ENCODE measurements around the gene NOD2.

Gene NOD2

DNA sequence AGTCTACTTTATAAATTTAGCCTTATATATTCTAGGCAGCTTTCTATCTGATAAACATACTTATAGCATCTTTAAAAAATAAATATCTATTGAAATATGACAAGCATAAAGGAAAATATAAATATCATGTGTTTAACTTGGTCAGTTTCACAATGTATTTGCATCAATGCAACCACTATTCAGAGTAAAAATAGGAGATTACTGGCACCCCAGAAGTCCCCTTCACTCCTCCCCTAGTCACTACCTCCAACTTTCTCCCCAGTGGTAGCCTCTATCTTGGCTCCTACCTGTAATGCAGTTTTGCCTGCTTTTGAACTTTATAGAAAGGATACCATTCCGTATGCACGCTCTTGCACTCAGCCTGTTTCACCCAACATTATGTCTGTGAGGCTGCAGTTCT lies 3.2 kb upstream of the NOD2 start:
- DNase-seq (ENCODE audit: insufficient read length, low spot score) (no peak), FAIRE-seq (no peak)

- FAIRE-seq (no peak), DNase-seq (ENCODE audit: insufficient read length, low spot score) (no peak)
Measured at GRCh38 chr16:50692644-50692998, 785 bp upstream of the NOD2 start.

DNA sequence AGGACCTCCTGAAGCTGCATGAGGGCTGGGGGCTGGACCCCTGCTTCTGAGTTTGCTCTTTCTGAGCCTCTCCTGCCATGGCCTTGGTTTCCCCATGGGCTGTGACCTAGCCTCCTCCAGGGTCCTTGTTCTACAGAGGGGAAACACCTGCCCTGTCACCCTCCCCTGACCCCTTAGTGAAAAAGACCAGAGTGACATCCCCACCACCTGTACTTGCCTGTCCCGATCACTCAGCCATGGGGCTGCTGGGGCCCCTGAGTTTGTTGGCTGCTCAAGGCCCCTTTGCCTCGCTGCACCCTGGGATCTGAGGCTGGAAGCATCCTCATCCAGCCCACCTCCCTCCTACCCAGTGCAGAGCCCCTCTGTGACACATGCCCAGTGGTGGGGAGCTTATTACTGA lies 800 bp downstream of the NOD2 start:
- DNase-seq (ENCODE audit: insufficient read length, low spot score) (peak; percentile 56), FAIRE-seq (peak; percentile 90)

GRCh38 chr16:50695017-50696000 lies 1.9 kb downstream of the NOD2 start:
- FAIRE-seq: peak; percentile 4
- DNase-seq (ENCODE audit: insufficient read length, low spot score): no peak

DNA sequence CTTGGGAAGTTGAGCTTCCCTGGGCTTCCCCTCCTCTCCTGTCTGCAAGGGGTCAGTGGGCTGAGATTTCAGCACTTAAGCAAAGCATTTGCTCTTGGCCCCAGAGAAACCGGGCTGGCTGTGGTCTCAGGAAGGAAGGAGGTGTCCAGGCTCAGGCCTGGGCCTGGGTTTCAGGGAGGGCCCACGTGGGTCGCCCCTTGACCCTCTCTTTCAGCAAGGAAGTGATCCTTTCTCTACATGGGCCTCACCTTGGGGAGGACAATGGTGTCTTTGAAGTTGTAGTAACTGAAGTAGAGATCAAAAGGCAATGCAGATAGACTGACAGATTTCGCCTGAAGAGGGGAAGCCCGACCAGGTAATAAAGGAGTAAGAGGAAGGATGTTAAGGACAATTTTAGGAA lies 2.7 kb downstream of the NOD2 start:
- FAIRE-seq (no peak), DNase-seq (ENCODE audit: insufficient read length, low spot score) (no peak)

- peak; percentile 76 for DNase-seq (ENCODE audit: insufficient read length, low spot score)
- FAIRE-seq: peak; percentile 99
Measured at GRCh38 chr16:50696575-50697420, 3.4 kb downstream of the NOD2 start.

DNA sequence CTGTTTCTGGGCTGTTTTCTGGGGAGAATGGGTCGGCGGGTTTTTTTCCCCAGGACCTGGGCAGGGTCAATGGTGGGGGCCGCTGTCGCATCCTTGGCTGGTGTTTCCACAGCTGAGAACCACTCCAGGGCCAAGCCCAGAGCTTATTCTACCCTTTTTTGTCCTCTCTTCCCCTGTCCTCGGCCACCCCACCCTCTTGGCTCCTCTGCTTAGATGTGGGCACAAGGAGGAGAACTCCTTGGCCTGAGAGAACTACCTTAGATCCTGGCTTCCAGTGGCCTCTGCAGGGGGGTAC lies 4.0 kb downstream of the NOD2 start:
- DNase-seq (ENCODE audit: insufficient read length, low spot score): no peak
- FAIRE-seq: no peak

GRCh38 chr16:50697881-50698767 lies 4.7 kb downstream of the NOD2 start:
- FAIRE-seq (peak; percentile 99), DNase-seq (ENCODE audit: insufficient read length, low spot score) (no peak)

DNA sequence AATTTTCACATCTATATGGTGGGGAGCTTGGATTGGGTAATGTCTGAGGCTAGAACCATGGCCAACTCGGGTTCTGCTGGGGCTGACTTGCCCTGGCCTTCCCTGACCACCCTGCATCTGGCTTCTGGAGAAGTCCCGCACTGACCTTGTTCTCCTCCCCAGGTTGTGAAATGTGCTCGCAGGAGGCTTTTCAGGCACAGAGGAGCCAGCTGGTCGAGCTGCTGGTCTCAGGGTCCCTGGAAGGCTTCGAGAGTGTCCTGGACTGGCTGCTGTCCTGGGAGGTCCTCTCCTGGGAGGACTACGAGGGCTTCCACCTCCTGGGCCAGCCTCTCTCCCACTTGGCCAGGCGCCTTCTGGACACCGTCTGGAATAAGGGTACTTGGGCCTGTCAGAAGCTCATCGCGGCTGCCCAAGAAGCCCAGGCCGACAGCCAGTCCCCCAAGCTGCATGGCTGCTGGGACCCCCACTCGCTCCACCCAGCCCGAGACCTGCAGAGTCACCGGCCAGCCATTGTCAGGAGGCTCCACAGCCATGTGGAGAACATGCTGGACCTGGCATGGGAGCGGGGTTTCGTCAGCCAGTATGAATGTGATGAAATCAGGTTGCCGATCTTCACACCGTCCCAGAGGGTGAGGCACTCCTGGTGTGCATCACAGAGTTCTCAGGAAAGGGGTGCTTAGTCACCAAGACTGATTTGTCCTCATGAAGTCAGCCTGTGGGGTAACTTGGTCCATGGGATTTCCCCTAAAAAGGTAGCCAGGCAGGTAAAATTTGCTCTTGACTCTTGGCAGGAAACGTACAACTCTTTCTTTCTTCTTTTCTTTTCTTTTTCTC lies 6.1 kb downstream of the NOD2 start:
- DNase-seq (ENCODE audit: insufficient read length, low spot score): no peak
- FAIRE-seq: no peak

DNA sequence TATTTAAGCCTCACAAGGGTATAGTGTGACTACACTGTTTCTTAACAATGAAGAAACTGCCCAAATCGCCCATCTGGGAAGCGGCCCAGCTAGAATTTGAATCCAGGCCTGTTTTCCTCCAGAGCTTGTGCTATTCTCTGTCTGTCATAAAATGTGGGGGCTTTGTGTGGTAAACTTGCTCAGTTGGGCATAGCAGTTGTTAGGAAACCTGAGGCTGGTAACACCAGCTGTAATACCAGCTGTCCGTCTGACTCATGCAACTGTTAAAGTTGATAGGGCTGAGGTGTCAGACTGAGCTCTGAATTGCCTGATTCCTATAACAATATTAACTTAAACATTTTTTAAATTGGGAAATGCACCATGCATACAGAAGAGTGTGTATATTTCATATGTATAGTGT lies 9.3 kb downstream of the NOD2 start:
- FAIRE-seq (no peak), DNase-seq (ENCODE audit: insufficient read length, low spot score) (no peak)

GRCh38 chr16:50704245-50704644 lies 10.8 kb downstream of the NOD2 start:
- FAIRE-seq: no peak
- no peak for DNase-seq (ENCODE audit: insufficient read length, low spot score)

DNA sequence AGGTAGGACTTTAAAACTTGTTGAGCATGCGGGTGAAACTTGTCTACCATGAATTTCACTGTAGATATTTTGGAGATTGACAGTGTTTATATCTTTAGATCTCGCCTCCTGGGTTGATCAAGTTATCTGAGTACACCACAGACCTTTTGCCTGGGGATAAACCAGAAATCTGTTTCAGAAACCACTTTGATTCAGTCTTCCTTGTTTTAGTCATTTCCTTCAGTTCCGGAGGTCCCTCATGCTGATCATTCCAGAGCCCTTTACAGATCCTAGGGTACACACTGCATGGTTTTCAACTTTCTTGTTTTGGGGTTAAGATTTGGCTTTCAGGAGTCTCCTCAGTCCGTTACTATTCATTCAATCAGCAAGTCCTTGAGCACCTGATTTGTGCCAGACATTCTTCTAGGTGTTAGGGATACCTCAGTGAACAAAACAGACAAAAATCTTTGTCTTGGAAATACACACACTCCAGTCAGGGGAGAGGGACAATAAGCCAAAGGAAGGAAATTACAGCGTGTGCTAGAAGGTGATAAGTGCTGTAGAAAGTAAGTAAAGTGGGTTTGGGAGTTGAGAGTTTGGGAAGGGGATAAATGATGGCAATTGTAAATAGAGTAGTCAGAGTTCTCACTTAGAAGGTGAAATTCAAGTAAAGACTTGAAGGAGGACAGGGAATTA lies 12.2 kb downstream of the NOD2 start:
- FAIRE-seq (no peak), DNase-seq (ENCODE audit: insufficient read length, low spot score) (no peak)

GRCh38 chr16:50706250-50706649 lies 12.8 kb downstream of the NOD2 start:
- FAIRE-seq: no peak
- DNase-seq (ENCODE audit: insufficient read length, low spot score): no peak

DNA sequence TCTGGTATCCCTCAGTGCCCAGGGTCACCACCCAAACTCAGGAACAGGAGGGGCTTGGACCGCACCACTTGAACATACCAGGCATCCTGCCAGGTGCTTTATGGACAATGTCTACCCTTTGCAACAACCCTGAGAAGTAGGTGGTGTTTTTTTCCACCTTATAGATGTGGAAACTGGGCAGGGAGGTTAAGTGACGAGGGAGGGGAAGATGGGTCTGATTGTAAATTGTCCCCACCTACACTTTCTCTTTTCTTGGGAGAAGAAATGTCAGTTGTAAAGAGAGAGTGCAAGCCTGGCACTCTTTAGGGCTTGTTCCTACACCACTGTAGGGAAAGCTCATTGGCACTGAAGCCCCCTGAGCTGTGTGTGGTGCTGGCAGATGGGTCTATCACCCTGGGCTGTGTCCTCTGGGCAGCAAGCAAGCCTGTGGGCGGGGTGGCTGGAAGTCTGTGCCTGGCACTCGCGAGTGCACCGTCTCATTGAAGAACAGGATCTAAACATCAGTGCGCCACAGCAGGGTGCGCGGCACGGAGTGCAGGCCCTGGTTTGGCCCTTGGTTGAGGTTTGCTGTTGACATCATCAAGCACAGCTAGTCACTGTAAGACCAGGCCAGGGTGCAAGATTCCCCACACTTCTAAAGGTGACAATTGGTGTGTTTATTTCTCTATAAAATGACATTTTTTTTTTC lies 15.1 kb downstream of the NOD2 start:
- FAIRE-seq (peak; percentile 78), DNase-seq (ENCODE audit: insufficient read length, low spot score) (no peak)

GRCh38 chr16:50709061-50709684 lies 15.8 kb downstream of the NOD2 start:
- DNase-seq (ENCODE audit: insufficient read length, low spot score) (peak; percentile 33), FAIRE-seq (peak; percentile 83)

- peak; percentile 40 for FAIRE-seq
Measured at GRCh38 chr16:50709980-50710379, 16.6 kb downstream of the NOD2 start.

GRCh38 chr16:50711040-50711439 lies 17.6 kb downstream of the NOD2 start:
- DNase-seq (ENCODE audit: insufficient read length, low spot score): no peak
- FAIRE-seq: no peak

More at GRCh38 chr16:50709980-50710379, 16.6 kb downstream of the NOD2 start:
- no peak for DNase-seq (ENCODE audit: insufficient read length, low spot score)

DNA sequence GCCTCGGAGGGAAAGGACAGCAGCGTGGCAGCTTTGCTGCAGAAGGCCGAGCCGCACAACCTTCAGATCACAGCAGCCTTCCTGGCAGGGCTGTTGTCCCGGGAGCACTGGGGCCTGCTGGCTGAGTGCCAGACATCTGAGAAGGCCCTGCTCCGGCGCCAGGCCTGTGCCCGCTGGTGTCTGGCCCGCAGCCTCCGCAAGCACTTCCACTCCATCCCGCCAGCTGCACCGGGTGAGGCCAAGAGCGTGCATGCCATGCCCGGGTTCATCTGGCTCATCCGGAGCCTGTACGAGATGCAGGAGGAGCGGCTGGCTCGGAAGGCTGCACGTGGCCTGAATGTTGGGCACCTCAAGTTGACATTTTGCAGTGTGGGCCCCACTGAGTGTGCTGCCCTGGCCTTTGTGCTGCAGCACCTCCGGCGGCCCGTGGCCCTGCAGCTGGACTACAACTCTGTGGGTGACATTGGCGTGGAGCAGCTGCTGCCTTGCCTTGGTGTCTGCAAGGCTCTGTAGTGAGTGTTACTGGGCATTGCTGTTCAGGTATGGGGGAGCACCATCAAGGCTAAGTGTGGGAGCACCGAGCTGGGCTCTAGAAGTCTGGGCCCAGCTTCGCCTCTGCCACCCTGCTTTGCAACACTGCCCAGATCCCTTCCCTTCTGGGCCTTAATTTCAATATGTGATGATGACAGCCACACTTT lies 18.6 kb downstream of the NOD2 start:
- DNase-seq (ENCODE audit: insufficient read length, low spot score): no peak
- FAIRE-seq: no peak

Measured in GM19239 (cell line).